HG02623 (cell line): ENCODE data around the gene PHC2.
A peak's percentile ranks its signal among the peaks of the same experiment; 100 is the strongest.

Source experiments
- ATAC-seq: cut with Tn5 transposase; IDR thresholded peaks from one replicate; pipeline ENCODE4 v1.9.1; 2021; ENCODE audit warnings: moderate library complexity; ENCODE audit not compliant: unreplicated experiment

The PHC2 gene

DNA sequence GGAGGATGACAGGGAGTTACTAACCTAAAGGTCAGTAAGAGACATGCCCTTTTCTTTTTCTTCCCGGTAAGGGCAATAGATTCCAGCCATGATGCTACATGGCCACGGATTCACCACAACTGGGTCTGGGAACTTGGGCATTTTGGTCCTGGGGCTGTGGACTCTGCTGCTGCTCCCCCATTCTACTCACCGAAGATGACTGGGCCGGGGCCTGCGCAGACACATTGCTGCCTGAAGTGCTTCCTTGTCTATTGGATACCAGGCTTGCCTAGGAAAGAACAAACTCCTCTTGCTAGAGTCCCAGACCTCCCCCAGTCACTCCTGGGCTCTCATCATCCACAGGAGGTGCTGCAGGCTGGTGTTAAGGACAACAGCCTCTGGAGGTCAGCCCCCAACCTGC, 60.1 kb downstream of the PHC2 start:
- ATAC-seq = no peak

DNA sequence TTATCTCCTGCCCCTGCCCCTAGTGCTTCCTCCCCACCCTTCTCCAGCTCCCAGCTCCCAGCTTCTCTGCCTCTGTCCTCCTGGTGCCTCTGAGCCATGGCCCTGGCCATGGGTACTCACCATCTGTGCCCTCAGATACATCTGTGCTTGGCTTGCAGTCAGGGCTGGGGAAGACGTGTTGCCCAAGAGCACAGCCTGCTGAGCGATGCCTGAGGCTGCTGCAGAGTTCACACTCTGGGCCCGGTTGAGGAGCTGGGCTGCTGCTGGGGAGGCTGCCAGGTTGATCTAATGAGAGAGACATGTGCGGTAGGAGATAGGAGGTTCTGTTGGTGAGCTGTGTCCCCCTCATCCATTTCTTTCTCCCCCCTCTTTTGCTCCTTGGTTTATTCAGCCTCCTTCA, 60.6 kb downstream of the PHC2 start:
- no peak for ATAC-seq

DNA sequence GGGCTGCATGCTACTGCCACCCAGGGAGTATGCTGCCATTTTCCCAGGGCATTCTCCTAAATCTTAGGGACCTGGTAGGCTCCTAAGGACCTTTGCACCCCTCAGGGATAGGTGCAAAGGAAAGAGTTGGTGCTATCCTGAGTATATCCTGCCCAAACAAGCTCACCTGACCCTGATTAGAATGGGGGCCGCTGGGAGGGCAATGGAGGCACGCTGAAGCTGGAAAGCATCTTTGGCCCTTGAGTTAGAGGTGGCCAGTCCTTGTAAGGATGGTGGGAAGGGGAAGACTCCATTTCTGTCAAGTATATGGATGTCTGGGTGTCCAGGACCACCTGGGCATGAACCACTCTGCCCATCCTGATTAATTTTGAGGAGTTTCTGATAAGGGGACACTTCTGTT, 61.1 kb downstream of the PHC2 start:
- ATAC-seq = no peak

DNA sequence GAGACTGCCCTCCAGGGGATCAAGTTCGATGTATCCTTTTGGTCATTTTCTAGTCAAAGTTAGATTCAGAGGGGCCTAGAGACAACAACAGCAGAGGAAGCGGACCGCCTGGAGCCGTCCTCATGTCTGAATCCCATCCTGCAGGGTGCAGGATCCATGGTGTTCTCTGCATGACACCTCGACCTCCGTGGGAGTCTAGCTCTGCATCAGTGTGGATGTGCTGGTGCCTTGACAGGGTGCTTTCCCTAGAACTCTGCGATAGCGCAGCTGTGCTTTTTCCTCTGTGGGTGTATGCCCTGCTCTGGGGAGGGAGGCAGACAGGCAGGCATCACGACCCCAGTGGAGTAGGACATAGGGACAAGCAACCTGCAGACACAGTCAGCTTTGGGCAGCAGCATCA, 61.8 kb downstream of the PHC2 start:
- no peak for ATAC-seq

DNA sequence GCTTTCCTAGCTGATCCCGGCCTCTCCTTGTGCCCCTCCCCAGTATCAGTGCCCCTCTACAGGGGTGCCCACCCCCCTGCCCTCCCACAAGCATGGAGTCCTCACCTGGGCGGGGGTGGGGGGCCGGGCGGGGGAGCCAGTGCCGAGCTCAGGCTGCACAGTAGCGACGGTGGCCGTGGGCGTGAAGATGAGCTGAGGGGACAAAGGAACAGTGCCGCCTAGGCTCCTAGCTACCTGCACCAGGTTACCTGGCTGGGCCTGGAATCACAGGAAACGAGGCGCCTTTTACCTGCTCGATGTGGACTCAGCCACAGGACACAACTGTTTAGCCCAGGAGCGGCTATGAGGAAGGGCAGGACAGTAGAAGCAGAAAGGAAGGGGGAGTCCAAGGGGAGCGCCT, 62.5 kb downstream of the PHC2 start:
- ATAC-seq = no peak

DNA sequence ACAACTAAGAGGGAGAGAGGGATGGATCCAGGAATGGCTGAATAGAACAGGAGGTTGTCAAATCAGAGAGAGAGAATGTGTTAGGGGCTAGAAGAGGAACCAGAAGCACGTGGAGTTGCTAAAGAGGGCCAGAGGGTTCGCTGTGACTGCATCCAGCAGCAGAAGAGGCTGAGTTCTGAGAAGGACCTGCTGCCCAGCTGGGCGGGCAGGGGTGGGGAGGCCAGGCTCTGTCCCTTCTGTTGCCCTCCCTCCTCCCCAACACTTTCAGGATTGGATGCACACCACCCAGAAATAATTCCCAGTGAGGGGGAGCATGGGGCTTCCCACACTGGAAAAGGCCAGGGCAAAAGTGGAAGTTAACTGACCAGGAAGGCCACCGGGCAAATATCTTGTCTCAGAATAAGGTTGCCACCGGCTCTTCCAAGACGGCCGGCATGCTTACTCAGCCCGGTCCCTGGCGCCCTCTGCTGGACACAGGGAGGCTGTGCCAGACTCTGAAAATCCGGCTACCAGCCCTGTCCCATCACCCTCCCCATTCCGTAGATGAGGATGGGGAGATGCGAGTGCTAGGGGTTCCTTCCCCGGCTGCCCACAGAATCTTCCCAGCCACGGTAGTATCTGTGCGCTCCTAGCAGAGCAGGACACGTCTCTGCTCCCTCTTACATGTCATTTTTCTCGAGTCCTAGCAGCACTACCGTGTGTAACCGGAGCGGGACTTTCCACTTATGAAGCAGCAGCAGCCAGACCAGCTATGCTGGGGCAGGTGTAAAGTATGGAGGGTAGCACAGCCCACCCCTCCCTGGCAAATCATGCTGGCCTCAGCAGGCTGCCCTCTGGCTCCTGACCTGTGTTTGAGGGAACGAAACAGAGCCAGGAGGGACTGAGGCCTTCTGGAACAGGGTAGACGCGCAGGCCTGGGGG, 63.1 kb downstream of the PHC2 start:
- ATAC-seq = peak; percentile 53

DNA sequence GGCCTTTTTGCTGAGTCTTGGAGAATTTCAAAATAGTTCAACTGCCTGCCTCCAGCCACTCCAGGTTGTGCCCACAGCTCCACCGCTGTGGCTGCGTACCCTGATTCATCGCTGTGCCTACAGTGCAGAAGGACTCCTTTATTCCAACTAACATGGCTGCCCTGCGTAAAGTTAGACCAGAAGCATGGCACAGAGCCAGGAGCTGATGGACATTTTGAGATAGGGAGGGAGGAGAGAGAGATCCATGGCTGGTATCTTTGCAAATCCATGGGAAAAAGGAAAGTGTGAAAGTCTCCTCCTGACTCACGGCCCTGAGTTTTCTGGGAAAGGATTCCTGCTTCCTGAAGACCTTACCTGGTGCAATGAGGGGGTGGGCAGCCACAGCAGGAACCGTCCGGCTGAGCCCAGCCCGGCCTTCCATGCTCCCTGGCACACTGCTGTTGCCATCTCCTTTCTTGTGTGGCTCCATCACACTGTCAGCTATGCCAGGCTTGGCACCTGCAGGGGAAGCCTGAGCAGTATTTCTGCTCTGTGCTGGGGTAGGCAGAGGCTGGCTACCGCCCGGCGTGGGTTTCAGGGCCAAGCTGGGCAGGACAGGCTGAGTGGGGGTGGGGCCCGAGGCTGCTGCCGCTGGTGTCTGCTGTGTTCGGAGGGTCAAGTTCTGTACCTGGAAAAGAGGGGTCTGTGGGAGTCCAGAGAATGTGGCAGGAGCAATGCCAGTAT, 64.0 kb downstream of the PHC2 start:
- ATAC-seq = no peak

DNA sequence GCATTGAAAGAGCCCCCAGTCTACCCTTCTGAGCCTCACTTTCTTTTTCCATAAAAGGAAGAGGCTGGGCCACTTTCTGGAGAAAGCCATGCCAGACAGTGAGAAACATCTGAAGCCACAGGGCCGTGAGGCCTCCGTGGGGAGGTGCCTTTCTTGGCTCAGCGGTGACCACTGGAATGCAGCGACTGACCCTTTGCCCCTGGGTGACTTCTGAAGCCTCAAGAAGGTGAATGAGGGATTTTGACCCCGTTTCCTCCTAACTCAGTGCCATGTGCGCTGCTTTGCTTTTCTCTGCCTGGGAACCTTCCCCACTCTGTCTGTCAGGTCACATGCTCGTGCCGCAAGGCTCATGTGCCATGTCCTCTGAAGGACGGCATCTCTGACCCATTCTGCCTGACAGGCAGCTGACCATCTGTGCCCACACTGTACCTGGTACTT, 65.3 kb downstream of the PHC2 start:
- ATAC-seq = no peak

DNA sequence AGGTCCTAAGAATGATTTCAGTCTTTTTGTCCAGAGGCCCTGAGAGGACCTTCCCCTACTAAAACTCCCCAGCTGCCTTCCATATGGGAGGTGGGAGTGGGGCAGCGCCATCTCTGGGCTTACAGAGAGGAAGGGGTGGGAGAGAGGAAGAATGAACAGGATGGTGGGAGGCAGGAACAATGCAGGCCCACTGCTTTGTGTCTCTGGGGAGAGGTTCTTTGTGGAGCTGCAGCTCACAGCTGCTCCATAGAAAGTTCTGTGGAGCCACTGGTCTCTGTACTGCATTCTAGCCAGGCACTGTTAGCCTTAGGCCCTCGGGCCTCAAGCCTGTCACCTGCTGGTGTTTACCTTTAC, 66.4 kb downstream of the PHC2 start:
- ATAC-seq = no peak

DNA sequence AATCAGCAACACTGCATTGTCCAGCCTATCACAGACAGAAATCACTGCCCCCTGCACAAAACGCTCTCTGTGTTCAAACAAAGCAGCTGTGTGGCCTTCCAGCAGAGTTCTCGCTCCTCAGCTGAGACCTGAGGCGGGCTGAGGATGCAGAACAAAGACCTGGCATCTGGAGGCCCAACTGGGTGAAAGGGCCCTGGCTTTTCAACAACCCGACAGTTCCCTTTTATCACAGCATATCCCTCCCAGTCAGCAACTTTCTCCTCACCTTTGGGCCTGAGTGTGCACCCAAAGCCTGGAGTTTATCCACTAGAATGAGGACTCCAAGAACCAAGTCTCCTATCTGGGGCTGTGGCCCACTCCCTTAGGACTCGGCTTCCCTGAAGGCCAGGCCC, 67.4 kb downstream of the PHC2 start:
- ATAC-seq = no peak

DNA sequence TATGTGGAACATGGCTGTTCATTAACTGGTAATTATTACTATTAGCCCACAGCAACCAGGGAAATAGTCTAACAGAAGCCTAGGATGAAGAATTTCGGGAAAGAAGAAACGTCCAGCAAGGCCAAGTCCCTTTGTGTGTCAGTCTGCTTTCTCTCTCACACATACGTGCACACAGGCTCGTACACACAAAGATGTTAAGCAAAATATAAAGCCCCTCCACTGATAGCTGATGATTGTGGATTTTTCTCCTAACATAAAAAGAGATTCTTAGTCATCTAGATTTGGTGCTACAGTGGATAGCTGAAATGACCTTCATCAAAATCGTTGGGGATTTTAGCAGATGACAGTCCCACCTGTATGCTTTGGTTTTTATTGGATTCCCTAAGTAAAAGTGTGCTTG, 67.9 kb downstream of the PHC2 start:
- ATAC-seq = no peak

DNA sequence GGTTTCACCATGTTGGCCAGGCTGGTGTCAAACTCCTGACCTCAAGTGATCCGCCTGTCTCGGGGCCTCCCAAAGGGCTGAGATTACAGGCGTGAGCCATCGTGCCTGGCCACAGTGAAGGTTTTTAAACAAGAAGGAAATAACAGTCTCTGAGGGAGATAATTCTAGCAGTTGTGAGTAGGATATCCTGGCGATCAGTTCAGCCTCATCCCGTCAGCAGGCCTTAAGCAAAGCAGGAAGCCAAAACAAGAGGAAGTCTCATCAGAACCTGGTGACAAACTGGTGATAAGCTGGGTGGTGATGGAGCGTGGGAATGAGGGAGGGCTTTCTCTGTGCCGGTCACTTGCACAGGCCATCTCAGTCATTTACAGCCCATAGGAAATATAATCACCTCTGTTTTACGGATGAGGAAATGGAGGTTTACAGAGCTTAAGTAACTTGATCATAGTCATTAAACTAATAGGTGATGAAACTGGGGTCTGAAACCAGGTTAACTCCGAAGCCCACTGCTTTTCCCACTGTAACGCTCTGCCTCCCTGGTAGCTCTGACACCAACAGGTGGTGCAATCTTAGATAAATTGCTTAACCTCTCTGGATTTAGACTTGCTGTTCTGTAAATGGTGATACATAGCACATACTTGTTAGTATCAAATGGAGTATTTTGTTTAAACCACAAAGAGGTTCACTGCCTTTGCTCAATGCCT, 69.2 kb downstream of the PHC2 start:
- ATAC-seq = no peak

DNA sequence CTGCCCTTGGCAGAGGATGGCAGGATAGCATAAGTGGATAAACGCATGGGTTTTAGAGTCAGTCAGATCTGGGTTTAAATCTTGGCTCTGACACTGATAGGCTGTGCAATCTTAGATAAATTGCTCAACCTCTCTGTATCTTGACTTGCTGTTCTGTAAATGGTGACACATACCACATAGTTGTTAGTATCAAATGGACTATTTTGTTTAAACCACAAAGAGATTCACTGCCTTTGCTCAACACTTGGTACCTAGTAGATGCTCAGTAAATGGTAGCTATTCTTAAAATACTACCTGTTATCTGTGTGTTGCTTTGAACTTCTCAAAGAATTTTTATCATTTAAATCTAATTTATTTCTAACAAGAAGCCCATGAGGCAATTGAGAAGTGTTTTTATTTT, 70.5 kb downstream of the PHC2 start:
- no peak for ATAC-seq

DNA sequence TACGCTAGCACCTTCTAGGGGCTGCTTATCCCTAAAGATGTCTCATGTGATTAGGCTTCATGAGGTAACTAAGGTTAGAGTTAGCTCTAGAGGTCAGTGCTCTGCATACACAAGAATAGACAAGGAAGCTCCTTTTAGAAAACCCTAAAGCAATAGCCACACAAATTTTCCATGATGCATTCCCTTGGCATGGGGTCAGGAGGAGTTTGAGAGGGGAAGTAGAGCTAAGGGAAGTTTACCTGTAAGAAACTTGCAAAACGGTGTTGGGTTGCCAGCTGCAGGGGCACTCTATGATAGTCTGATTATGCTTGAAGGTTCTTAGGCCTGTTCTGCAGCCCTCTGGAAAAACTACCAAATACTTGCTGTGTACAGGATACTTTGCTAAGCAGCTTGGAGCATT, 71.0 kb downstream of the PHC2 start:
- ATAC-seq = no peak

DNA sequence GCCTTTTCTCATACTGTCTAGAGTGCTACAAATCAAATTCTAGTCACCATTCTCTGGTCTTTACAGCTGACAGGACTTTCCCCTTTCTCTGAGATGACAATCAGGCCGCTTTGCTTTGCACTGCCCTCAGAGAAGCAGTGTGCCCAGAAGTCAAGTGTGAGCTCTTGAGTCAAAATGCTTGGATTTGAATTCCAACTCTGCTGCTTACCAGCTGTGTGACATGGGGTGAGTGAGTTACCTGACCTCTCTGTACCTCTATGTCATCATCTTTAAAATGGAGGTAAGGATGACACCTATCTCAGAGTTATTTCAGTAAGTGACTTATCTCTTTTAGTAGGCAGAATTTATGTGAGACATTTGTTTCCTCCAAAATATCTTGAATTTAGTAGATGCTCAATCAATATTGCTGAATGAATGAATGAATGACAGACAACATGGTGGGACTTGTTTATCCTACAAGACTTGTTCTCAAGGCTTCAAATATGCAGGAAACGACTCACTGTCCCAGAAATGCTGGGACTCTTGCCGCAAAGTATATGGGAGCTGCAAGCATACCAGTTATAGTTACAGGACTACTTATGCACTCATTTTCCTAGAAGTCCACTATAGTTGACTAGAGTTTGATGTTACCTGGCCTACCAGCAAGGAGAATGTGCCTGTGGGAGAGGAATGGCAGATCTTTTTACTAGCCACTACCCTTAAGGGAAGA, 71.9 kb downstream of the PHC2 start:
- ATAC-seq = no peak

DNA sequence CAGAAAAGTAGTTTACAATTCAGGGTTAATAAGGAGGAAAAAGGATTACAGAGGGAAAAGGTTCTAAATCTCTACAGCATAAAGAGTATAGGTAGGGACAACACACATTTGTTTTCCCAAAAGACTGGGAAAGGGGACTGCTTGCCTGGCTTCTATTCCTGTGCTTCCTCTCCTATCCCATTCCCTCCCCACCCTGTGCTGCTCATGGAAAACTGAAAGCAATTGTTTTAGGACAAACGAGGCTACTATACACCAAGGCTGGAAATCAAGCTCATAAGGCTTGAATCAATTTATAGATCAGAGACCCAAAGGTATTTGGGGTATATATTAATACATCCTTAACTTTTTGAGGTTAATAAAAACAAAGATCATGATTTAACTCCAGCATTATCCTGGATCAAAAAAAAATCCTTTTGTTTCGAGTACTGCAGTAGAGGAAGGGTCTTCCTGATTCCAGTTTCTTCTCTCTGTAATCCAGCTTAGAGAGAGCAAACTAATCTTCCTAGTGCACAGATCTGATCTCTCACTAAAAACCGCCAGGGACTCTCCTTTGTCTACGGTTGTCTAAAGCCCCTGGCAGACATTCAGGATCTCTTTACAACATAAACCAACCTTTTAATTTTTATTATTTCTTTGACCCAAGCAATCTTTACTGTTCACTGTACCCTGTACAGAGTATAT, 72.6 kb downstream of the PHC2 start:
- ATAC-seq = no peak

DNA sequence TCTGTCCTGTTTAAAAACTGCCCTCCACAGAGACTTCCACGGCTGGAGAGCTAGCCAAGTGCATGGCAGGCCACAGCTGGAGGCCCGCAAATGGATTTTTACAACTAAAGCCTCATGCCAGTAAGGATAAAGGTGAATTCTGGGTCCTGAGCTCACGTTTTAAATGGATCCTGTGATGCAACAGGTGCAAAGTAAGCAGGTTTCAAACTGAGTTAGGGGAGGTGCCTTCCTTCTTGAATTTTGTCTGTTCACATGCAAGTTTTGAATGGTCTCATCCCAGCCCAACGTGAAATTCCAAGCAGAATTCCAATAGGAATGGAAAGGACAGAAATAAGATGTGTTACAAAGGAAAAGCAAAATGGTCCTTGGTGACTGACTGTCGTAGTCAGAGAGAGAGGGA, 73.8 kb downstream of the PHC2 start:
- no peak for ATAC-seq

DNA sequence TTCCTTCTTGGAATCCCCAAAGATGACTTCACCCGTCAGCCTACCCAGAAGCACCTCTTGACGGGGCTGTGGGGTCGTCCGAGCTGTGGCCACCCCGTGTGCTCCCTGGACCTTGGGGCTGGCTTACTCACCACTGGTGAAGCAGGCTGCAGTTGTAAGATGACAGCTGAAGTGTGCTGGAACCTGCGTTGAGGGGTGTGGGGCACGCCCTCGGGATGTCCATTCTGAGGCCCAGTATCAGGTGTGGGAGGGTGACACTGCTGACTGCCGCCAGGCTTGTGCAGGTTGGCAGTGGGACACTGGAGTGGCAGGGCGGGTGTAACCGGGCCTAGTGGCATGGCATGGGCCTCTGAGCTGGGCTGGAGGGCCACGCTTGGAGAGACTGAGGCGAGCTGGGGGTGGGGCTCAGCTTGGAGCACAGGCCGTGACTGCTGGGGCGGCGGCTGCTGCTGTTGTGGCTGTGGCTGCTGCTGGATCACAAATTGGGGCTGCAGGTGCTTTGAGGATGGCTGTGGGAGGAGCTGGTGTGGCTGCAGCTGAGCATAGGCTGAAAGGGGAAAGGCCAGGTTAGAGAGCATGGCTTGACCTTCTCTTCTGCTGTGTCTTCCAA, 76.1 kb downstream of the PHC2 start:
- ATAC-seq = no peak

DNA sequence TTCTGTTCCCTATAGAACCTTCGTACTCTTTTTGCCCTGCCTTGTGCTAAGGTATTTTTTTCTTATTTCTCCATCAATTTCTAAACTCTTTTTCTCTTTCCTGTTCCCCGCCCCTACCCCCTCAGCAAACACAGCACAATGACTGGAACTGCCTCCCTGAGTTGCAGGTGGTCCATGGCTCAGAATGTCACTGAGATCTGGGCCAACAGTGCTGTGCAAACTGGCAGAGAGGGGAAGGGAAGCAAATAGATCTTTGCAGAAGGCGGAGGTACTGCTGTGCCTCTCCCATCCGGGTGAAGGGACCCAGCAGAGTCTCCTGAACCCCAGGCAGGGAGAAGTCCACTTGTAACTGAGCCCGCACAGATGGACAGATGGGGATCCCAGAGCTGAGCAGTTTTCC, 77.4 kb downstream of the PHC2 start:
- no peak for ATAC-seq

DNA sequence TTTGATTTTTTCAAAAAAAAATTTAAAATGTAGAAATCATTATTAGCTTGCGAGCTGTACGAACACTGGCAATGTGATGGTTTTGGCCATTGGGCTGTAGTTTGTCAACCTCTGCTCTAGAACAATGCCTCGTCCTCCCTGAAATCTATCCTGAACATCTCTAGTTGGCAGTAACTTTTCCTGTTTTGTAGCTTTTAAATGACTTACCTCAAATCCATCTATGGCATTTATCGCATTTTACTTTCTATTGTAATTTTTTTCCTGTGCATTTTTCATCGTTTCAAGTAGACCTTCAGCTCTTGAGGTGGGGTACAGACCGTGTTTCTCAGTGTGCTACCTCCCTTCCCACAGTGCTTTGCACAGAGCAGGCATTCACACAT, 79.6 kb downstream of the PHC2 start:
- ATAC-seq = no peak
